HepG2 (cell line): ENCODE measurements around the gene BGN. TPM values are rescaled to one million over a fixed set of nuclear protein-coding genes. Genes with fewer than 3 reads are reported as not detected.

Experiments used
- ATAC-seq: fragments of 200-7000 bp; cut with Tn5 transposase; 3 replicates; pipeline ENCODE4 v1.9.1; 2020; ENCODE audit warnings: mild to moderate bottlenecking, moderate library complexity
- BruUV-seq: library from RNA; stranded (reverse); fragments of 400-500 nt; replicated peaks from 2 replicates; lab custom pipeline; 2021; lab: Mats Ljungman, UMichigan
- CTCF ChIA-PET: fragments of 300-600 bp; formaldehyde crosslinking; extraction: SDS; loops from one replicate; lab custom pipeline; 2021; ENCODE audit warnings: low total read pairs, inconsistent platforms, low intra/inter-chr PET ratio; lab: Yijun Ruan, JAX
- POLR2A ChIA-PET: fragments of 350-600 bp; sonication (Branson Sonifier 250); formaldehyde crosslinking; loops from one replicate; lab custom pipeline; 2020; ENCODE audit warnings: antibody characterized with exemption, inconsistent platforms; lab: Yijun Ruan, JAX
- DNase-seq: peaks from one replicate; pipeline ENCODE4 v3.0.0-alpha.2; 2015; ENCODE audit warnings: low spot score
- FAIRE-seq: peaks from 3 replicates; lab custom pipeline; 2011; peaks lifted over from hg19 to GRCh38; lab: Jason Lieb, UNC
- H2AFZ ChIP-seq: one replicate; pipeline ENCODE4 v1.6.1; 2011; ENCODE audit warnings: low read length, inconsistent platforms
- H3K27ac ChIP-seq: fragments of 300-600 bp; 3 replicates; pipeline ENCODE4 v1.8.0; 2011; ENCODE audit warnings: mixed run types, mild to moderate bottlenecking, mixed read lengths, low read length, inconsistent platforms; ENCODE audit not compliant: insufficient read depth; ENCODE audit errors: extremely low read length
- H3K27me3 ChIP-seq, 2 experiments: fragments of 200-600 bp in 1 of 2; 2 replicates in 1 of 2; 3 replicates in 1 of 2; pipeline versions ENCODE4 v1.6.0 to v1.8.0; 2011; ENCODE audit warnings: low read length in 2 of 2, mild to moderate bottlenecking in 2 of 2, moderate library complexity in 2 of 2, inconsistent platforms in 1 of 2; ENCODE audit not compliant: insufficient read depth in 2 of 2, control insufficient read depth in 1 of 2
- H3K36me3 ChIP-seq, 2 experiments: fragments of 200-600 bp in 1 of 2; replicated peaks in 1 of 2; 2 replicates in 1 of 2; 3 replicates in 1 of 2; pipeline versions ENCODE4 v1.5.1 to v1.8.0; 2011; ENCODE audit warnings: low read length in 2 of 2, inconsistent platforms in 1 of 2; ENCODE audit not compliant: insufficient read depth in 2 of 2, control insufficient read depth in 1 of 2
- H3K4me1 ChIP-seq: 2 replicates; pipeline ENCODE4 v1.5.1; 2012; ENCODE audit warnings: low read length, inconsistent platforms; ENCODE audit not compliant: insufficient read depth
- H3K4me2 ChIP-seq: 2 replicates; pipeline ENCODE4 v1.6.0; 2011; ENCODE audit warnings: low read depth, low read length, inconsistent platforms
- H3K4me3 ChIP-seq, 3 experiments: fragments of 200-600 bp in 1 of 3; sonication (generic), shearing (Covaris generic) in 1 of 3; replicated peaks in 1 of 3; 2 replicates each; pipeline ENCODE4 v1.5.1; 2011 to 2016; ENCODE audit warnings: low read length in 3 of 3, inconsistent platforms in 2 of 3, low read depth in 2 of 3, mild to moderate bottlenecking in 2 of 3, control low read depth in 1 of 3, mixed read lengths in 1 of 3; ENCODE audit not compliant: insufficient read depth in 1 of 3
- H3K79me2 ChIP-seq: one replicate; pipeline ENCODE4 v1.6.1; 2011; ENCODE audit warnings: low read length, inconsistent platforms; ENCODE audit not compliant: insufficient read depth
- H3K9ac ChIP-seq: 2 replicates; pipeline ENCODE4 v1.6.0; 2011; ENCODE audit warnings: mild to moderate bottlenecking, low read depth, low read length, inconsistent platforms; ENCODE audit not compliant: insufficient read depth
- H3K9me3 ChIP-seq: 2 replicates; pipeline ENCODE4 v1.5.1; 2012; ENCODE audit warnings: mild to moderate bottlenecking, low read length
- H4K20me1 ChIP-seq: 2 replicates; pipeline ENCODE4 v1.6.0; 2011; ENCODE audit warnings: inconsistent platforms, mild to moderate bottlenecking, low read length, moderate library complexity; ENCODE audit not compliant: insufficient read depth
- ESRRA ChIP-seq: sonication (generic); formaldehyde crosslinking; IDR thresholded peaks from 2 replicates; pipeline ENCODE4 v1.5.1; 2020; ENCODE audit warnings: mild to moderate bottlenecking, low read depth, missing genetic modification reagents
- HOXA5 ChIP-seq: sonication (generic); formaldehyde crosslinking; IDR thresholded peaks from 2 replicates; pipeline ENCODE4 v1.4.0; 2020; ENCODE audit warnings: missing genetic modification reagents
- IKZF1 ChIP-seq: fragments of 450-650 bp; IDR thresholded peaks from 2 replicates; pipeline ENCODE4 v1.7.1; 2016
- MATR3 ChIP-seq: sonication (generic); formaldehyde crosslinking; IDR thresholded peaks from 2 replicates; pipeline ENCODE4 v1.4.0; 2020; ENCODE audit warnings: missing genetic modification reagents
- MIER3 ChIP-seq: IDR thresholded peaks from 2 replicates; pipeline ENCODE4 v1.6.1; 2016; ENCODE audit warnings: missing compliant biosample characterization, borderline replicate concordance
- NCOA5 ChIP-seq: sonication (generic); formaldehyde crosslinking; IDR thresholded peaks from 2 replicates; pipeline ENCODE4 v1.4.0; 2020; ENCODE audit warnings: missing genetic modification reagents
- ZFP82 ChIP-seq: sonication (generic); formaldehyde crosslinking; IDR thresholded peaks from 2 replicates; pipeline ENCODE4 v1.5.1; 2020; ENCODE audit warnings: mild to moderate bottlenecking, missing genetic modification reagents, borderline replicate concordance
- ZNF10 ChIP-seq: sonication (generic); formaldehyde crosslinking; IDR thresholded peaks from 2 replicates; pipeline ENCODE4 v1.4.0; 2020; ENCODE audit warnings: mild to moderate bottlenecking, low read depth, missing genetic modification reagents, borderline replicate concordance
- ZNF253 ChIP-seq: sonication (generic); formaldehyde crosslinking; IDR thresholded peaks from 2 replicates; pipeline ENCODE4 v1.8.0; 2022; ENCODE audit warnings: mild to moderate bottlenecking, missing genetic modification reagents, borderline replicate concordance
- WGBS: methylation state at CpG from one replicate; pipeline ENCODE4 v1.1.6; 2017; ENCODE audit warnings: low lambda C conversion rate; 5-methylcytosine and 5-hydroxymethylcytosine counted together
- in situ Hi-C: cut with HindIII; loops from 2 replicates; pipeline ENCODE4 v1.10.0; 2017; ENCODE audit warnings: low pct_unique_long_range_greater_than_20kb; ENCODE audit not compliant: extremely low pct_ligation_motif_present
- intact Hi-C: fragments of 100-400 bp; cut with micrococcal nuclease; formaldehyde crosslinking; loops from one replicate; pipeline ENCODE4 v1.10.0; 2022; ENCODE audit not compliant: unreplicated experiment
- polyA plus RNA-seq, 8 experiments: library from polyadenylated mRNA; depleted of rRNA in 3 of 8; stranded (reverse) in 7 of 8; unstranded in 1 of 8; fragments of >200 nt; fragmentation: Illumina TruSeq in 4 of 8; extraction: Trizol in 4 of 8; gene quantifications; 2 replicates each; pipeline versions ENCODE4 v1.2.1 to v1.2.3, GENCODE V29; 2011 to 2016; ENCODE audit warnings: low read depth in 4 of 8, missing spikeins in 1 of 8, mixed read lengths in 1 of 8; ENCODE audit not compliant: insufficient read depth in 1 of 8
- total RNA-seq, 5 experiments: library from RNA; depleted of rRNA; stranded (reverse); fragments of >200 nt; fragmentation: Illumina TruSeq; extraction: Trizol; gene quantifications; 2 replicates each; pipeline ENCODE4 v1.2.3, GENCODE V29; 2016; ENCODE audit warnings: low read depth in 1 of 5
- TF ChIP-seq, protein P1 (sequence below): sonication (generic); formaldehyde crosslinking; IDR thresholded peaks from 2 replicates; pipeline ENCODE4 v1.5.1; 2020; ENCODE audit warnings: mild to moderate bottlenecking, missing genetic modification reagents, borderline replicate concordance
- TF ChIP-seq, protein P2 (sequence below): sonication (generic); formaldehyde crosslinking; IDR thresholded peaks from 2 replicates; pipeline ENCODE4 v1.5.1; 2020; ENCODE audit warnings: missing genetic modification reagents, mild to moderate bottlenecking, borderline replicate concordance
- TF ChIP-seq, protein P3 (sequence below): sonication (generic); formaldehyde crosslinking; IDR thresholded peaks from 2 replicates; pipeline ENCODE4 v1.8.0; 2022; ENCODE audit warnings: missing genetic modification reagents, mild to moderate bottlenecking, inconsistent platforms, borderline replicate concordance
- TF ChIP-seq, protein P4 (sequence below): sonication (generic); formaldehyde crosslinking; IDR thresholded peaks from 2 replicates; pipeline ENCODE4 v1.8.0; 2022; ENCODE audit warnings: mild to moderate bottlenecking, missing genetic modification reagents, moderate library complexity
- TF ChIP-seq, protein P5 (sequence below): IDR thresholded peaks from 2 replicates; pipeline ENCODE4 v1.4.0; 2020; ENCODE audit warnings: mild to moderate bottlenecking, missing genetic modification reagents

BGN gene
- total and polyA plus RNA-seq, 2 of the 13 experiments (the other 11 are each of a cell fraction or from before 2014, with no cell fraction given): 0.18 to 0.63 TPM

DNA sequence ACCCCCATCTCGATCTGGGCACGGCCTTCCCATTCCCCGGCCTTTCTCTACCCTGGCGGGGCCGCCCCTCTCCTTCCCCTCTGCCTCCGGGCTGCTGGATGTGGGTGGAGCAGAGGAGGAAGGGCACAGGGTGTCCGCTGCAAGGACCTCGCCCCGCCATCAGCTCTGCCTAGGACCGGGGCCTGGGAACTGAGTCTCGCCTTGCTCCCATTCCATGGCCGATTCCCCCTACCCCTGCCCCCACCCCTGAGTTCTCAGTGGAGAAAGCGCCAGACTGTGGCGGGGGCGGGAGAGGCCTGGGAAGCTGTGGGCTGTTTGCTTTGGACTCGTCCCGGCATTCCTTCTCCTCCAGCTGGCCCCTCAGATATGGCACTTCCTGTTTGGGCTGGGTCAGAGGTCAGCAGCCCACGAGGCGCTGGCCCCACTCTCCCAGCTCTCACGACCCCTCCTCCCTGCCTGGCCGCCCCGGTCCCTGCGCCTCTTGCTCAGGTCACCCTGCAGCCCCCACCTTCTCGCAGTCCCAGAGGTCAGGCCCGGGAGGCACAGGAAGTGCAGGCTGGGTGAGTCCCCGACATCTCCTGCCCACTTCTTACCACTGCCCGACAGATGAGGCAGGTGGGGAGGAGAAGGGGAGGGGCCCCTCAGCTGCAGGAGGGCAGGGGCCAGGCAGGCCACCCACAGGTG is 6.4 kb upstream of the BGN start:
- BruUV-seq: no TSS peak
- TF ChIP-seq MIER3 (CRISPR knock-in tag) (no peak), ZNF10 (CRISPR knock-in tag) (no peak), MATR3 (CRISPR knock-in tag) (no peak), ZNF253 (CRISPR knock-in tag) (no peak), ZFP82 (CRISPR knock-in tag) (no peak), IKZF1 (no peak), NCOA5 (CRISPR knock-in tag) (no peak), ESRRA (CRISPR knock-in tag) (peak; percentile 66; the same call in 1 of the 2 replicates), HOXA5 (CRISPR knock-in tag) (no peak)
- TF ChIP-seq, protein P1, sequence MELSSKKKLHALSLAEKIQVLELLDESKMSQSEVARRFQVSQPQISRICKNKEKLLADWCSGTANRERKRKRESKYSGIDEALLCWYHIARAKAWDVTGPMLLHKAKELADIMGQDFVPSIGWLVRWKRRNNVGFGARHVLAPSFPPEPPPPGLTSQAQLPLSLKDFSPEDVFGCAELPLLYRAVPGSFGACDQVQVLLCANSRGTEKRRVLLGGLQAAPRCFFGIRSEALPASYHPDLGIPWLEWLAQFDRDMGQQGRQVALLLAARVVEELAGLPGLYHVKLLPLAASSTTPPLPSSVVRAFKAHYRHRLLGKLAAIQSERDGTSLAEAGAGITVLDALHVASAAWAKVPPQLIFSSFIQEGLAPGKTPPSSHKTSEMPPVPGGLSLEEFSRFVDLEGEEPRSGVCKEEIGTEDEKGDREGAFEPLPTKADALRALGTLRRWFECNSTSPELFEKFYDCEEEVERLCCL: no peak
- TF ChIP-seq, protein P2, sequence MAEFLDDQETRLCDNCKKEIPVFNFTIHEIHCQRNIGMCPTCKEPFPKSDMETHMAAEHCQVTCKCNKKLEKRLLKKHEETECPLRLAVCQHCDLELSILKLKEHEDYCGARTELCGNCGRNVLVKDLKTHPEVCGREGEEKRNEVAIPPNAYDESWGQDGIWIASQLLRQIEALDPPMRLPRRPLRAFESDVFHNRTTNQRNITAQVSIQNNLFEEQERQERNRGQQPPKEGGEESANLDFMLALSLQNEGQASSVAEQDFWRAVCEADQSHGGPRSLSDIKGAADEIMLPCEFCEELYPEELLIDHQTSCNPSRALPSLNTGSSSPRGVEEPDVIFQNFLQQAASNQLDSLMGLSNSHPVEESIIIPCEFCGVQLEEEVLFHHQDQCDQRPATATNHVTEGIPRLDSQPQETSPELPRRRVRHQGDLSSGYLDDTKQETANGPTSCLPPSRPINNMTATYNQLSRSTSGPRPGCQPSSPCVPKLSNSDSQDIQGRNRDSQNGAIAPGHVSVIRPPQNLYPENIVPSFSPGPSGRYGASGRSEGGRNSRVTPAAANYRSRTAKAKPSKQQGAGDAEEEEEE (CRISPR knock-in tag): no peak
- TF ChIP-seq, protein P3, sequence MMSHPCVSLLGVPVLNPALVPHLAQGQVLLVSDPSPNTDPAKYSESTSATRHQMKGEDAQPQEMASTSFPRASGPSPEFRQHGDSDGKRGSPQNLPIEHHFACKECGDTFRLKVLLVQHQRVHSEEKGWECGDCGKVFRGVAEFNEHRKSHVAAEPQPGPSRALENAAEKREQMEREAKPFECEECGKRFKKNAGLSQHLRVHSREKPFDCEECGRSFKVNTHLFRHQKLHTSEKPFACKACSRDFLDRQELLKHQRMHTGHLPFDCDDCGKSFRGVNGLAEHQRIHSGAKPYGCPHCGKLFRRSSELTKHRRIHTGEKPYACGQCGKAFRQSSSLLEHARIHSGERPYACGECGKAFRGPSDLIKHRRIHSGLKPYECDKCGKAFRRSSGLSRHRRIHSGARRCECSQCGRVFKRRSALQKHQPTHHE (CRISPR knock-in tag): no peak
- TF ChIP-seq, protein P4, sequence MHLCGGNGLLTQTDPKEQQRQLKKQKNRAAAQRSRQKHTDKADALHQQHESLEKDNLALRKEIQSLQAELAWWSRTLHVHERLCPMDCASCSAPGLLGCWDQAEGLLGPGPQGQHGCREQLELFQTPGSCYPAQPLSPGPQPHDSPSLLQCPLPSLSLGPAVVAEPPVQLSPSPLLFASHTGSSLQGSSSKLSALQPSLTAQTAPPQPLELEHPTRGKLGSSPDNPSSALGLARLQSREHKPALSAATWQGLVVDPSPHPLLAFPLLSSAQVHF (CRISPR knock-in tag): no peak
- TF ChIP-seq, protein P5, sequence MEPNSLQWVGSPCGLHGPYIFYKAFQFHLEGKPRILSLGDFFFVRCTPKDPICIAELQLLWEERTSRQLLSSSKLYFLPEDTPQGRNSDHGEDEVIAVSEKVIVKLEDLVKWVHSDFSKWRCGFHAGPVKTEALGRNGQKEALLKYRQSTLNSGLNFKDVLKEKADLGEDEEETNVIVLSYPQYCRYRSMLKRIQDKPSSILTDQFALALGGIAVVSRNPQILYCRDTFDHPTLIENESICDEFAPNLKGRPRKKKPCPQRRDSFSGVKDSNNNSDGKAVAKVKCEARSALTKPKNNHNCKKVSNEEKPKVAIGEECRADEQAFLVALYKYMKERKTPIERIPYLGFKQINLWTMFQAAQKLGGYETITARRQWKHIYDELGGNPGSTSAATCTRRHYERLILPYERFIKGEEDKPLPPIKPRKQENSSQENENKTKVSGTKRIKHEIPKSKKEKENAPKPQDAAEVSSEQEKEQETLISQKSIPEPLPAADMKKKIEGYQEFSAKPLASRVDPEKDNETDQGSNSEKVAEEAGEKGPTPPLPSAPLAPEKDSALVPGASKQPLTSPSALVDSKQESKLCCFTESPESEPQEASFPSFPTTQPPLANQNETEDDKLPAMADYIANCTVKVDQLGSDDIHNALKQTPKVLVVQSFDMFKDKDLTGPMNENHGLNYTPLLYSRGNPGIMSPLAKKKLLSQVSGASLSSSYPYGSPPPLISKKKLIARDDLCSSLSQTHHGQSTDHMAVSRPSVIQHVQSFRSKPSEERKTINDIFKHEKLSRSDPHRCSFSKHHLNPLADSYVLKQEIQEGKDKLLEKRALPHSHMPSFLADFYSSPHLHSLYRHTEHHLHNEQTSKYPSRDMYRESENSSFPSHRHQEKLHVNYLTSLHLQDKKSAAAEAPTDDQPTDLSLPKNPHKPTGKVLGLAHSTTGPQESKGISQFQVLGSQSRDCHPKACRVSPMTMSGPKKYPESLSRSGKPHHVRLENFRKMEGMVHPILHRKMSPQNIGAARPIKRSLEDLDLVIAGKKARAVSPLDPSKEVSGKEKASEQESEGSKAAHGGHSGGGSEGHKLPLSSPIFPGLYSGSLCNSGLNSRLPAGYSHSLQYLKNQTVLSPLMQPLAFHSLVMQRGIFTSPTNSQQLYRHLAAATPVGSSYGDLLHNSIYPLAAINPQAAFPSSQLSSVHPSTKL (CRISPR knock-in tag): 0 out of 2 replicates have a peak, but pooled peaks have one; percentile 14

More for the DNA sequence above, 6.4 kb upstream of the BGN start:
- peak; percentile 40 for ATAC-seq
- in situ Hi-C loops: no loop called here
- Histone ChIP-seq H2AFZ (no peak overlapping the region), H3K9ac (peak overlapping the region; percentile 54), H3K9me3 (no peaks in the 10 kb centered on the region), H4K20me1 (no peaks in the 10 kb centered on the region), H3K36me3 (no peaks in the 10 kb centered on the region), H3K4me2 (peak overlapping the region; percentile 70), H3K79me2 (no peaks in the 10 kb centered on the region), H3K4me1 (peaks cover 78% of the 10 kb centered on the region), H3K27ac (peak overlapping the region; percentile 40), H3K4me3 (peak overlapping the region; percentile 30 to 66 (median 50); a peak in 5 of 6 replicates), H3K27me3 (peaks cover 3% of the 10 kb centered on the region in 2 experiments; a peak in 2 of 5 replicates)
- FAIRE-seq: peak; percentile 43
- peak; percentile 48 for DNase-seq
- POLR2A ChIA-PET: interaction anchor here (0.6 to 1.8 kb wide), 6 partner anchors 9 to 79 kb away, joined by 3 to 10 read pairs (median 4); partner anchors contain the start of gene HAUS7
- WGBS: 0% methylated on average over 4 of the region's 27 CpGs
- intact Hi-C loops: no loop called here
- CTCF ChIA-PET: no interaction called here
